ENCODE data around the gene CCDC71. TPM values are rescaled to one million over a fixed set of nuclear protein-coding genes. Genes with fewer than 3 reads are reported as not detected.

The CCDC71 gene
- 37.4 and 44.2 TPM in 2 replicates for total RNA-seq (2014; rRNA removed; shearing (Covaris generic))
- 1.9 and 2.6 TPM in 2 replicates for polyA plus RNA-seq (2016; fragmentation: Nextera tagmentation; extraction: Ambion mirVana)
- long read RNA-seq, result 0 reads

DNA sequence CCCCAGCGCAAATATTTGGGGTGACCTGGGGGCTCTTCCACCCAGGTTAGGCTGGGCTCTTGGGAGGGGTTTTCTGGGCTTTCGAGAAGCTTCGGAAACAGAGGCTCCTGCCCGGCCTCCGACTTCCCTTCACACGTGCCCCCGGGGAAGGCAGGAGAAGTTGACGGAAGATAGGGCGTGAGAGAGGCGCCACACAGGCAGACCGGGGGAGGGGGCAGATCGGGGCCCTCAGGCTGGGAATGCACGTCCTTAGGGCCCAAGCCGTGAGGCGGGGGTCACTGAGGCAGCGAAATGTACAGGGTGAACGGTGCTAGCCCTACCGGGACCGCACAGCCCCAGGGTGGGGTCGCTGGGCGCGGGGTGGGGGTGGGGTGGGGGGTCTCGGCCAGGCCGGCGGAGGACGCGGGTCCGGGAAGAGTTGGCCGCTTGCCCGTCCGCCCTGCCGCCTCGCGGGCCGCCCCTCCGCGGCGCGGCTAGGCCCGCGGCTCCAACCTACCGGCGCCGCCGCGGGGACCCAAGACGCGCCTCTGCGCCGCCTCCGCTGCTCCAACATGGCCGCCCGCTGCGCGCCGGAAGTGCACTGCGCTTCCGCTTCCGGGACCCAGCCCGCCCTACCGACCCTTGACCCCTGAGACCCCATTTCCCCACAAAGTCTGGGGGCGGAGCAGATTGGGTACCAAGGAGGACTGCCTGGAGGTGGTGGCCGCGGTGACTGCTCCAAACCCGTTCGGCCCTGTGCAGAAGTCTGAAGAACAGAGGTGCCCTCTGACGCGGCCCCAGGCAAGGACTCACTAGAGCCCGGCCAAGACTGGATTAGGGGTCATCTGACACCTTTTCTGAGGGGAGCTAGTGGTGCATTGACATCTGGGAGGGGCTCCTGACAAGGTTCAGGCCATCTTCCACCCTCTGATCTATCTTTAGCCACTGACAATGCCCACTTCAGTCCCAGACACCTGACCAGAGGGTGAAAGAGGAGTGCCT lies at the start of gene CCDC71:
CCDC71 (minus strand) TSS at position 561 of the 981 bp plus-strand sequence. CDS start 2,123 bp downstream, outside the sequence.
- Histone ChIP-seq H2AFZ (peak within 1 kb of the TSS; percentile 63), H3K27ac (ENCODE audit: low read depth) (peak within 1 kb of the TSS; percentile 66; the same call in 1 of the 2 replicates), H4K20me1 (replicated peaks; ENCODE audit: insufficient read depth) (peaks cover 10% of the 10 kb centered on the region), H3F3A (replicated peaks; ENCODE audit: low read depth) (no peaks in the 10 kb centered on the region), H3K4me3 (peak within 1 kb of the TSS; percentile 97), H3K9me2 (ENCODE audit: insufficient read depth) (peaks cover 8% of the 10 kb centered on the region; the same call in 1 of the 2 replicates), H3K4me1 (ENCODE audit: insufficient read depth) (peaks cover 14% of the 10 kb centered on the region), H3K79me2 (replicated peaks; ENCODE audit: insufficient read depth) (peaks cover 18% of the 10 kb centered on the region), H3K36me3 (ENCODE audit: insufficient read depth) (no peaks in the 10 kb centered on the region; the same call in 1 of the 2 replicates), H3K4me2 (peak within 1 kb of the TSS; percentile 99), H3K27me3 (ENCODE audit: insufficient read depth) (no peaks in the 10 kb centered on the region)
- no peaks in the 10 kb centered on the region for H3K9me3 Mint-ChIP-seq
- H3K27ac Mint-ChIP-seq, result peak within 1 kb of the TSS; percentile 94
- peak; percentile 92 for DNase-seq (ENCODE audit: low spot score)
- peaks cover 16% of the 10 kb centered on the region for H3K4me1 Mint-ChIP-seq
- H3K36me3 Mint-ChIP-seq (ENCODE audit: low read depth), result peaks cover 25% of the 10 kb centered on the region
- TF ChIP-seq, protein P1, sequence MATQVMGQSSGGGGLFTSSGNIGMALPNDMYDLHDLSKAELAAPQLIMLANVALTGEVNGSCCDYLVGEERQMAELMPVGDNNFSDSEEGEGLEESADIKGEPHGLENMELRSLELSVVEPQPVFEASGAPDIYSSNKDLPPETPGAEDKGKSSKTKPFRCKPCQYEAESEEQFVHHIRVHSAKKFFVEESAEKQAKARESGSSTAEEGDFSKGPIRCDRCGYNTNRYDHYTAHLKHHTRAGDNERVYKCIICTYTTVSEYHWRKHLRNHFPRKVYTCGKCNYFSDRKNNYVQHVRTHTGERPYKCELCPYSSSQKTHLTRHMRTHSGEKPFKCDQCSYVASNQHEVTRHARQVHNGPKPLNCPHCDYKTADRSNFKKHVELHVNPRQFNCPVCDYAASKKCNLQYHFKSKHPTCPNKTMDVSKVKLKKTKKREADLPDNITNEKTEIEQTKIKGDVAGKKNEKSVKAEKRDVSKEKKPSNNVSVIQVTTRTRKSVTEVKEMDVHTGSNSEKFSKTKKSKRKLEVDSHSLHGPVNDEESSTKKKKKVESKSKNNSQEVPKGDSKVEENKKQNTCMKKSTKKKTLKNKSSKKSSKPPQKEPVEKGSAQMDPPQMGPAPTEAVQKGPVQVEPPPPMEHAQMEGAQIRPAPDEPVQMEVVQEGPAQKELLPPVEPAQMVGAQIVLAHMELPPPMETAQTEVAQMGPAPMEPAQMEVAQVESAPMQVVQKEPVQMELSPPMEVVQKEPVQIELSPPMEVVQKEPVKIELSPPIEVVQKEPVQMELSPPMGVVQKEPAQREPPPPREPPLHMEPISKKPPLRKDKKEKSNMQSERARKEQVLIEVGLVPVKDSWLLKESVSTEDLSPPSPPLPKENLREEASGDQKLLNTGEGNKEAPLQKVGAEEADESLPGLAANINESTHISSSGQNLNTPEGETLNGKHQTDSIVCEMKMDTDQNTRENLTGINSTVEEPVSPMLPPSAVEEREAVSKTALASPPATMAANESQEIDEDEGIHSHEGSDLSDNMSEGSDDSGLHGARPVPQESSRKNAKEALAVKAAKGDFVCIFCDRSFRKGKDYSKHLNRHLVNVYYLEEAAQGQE (IDR thresholded peaks at IDR 0.05; ENCODE audit: unreplicated experiment), result no peak
- TF ChIP-seq, protein P2, sequence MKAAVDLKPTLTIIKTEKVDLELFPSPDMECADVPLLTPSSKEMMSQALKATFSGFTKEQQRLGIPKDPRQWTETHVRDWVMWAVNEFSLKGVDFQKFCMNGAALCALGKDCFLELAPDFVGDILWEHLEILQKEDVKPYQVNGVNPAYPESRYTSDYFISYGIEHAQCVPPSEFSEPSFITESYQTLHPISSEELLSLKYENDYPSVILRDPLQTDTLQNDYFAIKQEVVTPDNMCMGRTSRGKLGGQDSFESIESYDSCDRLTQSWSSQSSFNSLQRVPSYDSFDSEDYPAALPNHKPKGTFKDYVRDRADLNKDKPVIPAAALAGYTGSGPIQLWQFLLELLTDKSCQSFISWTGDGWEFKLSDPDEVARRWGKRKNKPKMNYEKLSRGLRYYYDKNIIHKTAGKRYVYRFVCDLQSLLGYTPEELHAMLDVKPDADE (IDR thresholded peaks at IDR 0.05), result peak; percentile 81
- no peak for TF ChIP-seq ZNF114 (CRISPR knock-in tag; IDR thresholded peaks at IDR 0.05)
- peak; percentile 67 for ATAC-seq
- H3K4me3 Mint-ChIP-seq, result peak within 1 kb of the TSS; percentile 96
- peaks cover 10% of the 10 kb centered on the region for H3K27me3 Mint-ChIP-seq (ENCODE audit: insufficient read depth, low read depth, poor library complexity)

DNA sequence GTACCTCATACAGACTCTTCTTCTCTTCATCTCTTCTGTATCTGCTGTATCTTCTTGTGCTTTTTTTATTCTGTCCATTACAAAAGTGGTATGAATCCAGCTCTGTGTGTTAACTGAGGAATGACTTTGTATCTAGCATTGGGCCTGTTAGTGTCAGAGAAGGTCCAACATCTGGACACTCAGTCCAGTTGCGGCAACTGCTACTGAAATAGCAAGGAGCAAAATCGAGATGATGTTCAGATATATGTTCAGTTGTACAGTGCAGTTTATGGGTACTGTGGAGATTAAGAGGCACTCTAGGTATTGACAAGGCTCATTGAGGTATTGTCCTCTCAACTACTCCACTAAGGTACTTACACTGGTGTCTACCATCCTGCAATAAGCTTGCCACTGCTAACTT lies 47.9 kb upstream of the CCDC71 start:
- H3K27ac Mint-ChIP-seq, result no peak overlapping the region
- H3F3A ChIP-seq (replicated peaks; ENCODE audit: low read depth), result no peaks in the 10 kb centered on the region
- peaks cover 9% of the 10 kb centered on the region for H3K36me3 Mint-ChIP-seq (ENCODE audit: low read depth)

More for the DNA sequence above, 47.9 kb upstream of the CCDC71 start:
- Mint-ChIP-seq H3K4me3 (no peak overlapping the region), H3K4me1 (no peaks in the 10 kb centered on the region), H3K9me3 (peaks cover 47% of the 10 kb centered on the region), H3K27me3 (ENCODE audit: insufficient read depth, low read depth, poor library complexity) (no peaks in the 10 kb centered on the region)
- Histone ChIP-seq H3K36me3 (ENCODE audit: insufficient read depth) (no peaks in the 10 kb centered on the region; the same call in 1 of the 2 replicates), H2AFZ (no peak overlapping the region), H3K4me1 (ENCODE audit: insufficient read depth) (no peaks in the 10 kb centered on the region), H3K27ac (ENCODE audit: low read depth) (no peak overlapping the region), H3K27me3 (ENCODE audit: insufficient read depth) (no peaks in the 10 kb centered on the region), H4K20me1 (replicated peaks; ENCODE audit: insufficient read depth) (no peaks in the 10 kb centered on the region), H3K79me2 (replicated peaks; ENCODE audit: insufficient read depth) (no peaks in the 10 kb centered on the region), H3K4me3 (no peak overlapping the region), H3K9me2 (ENCODE audit: insufficient read depth) (peaks cover 4% of the 10 kb centered on the region; the same call in 1 of the 2 replicates), H3K4me2 (no peak overlapping the region)
- ATAC-seq, result no peak
- no peak for DNase-seq (ENCODE audit: low spot score)
- no peak for TF ChIP-seq NANOG (IDR thresholded peaks at IDR 0.05; ENCODE audit: borderline replicate concordance)
- TF ChIP-seq, protein P1 (IDR thresholded peaks at IDR 0.05; ENCODE audit: unreplicated experiment), result no peak
- TF ChIP-seq EZH2 (IDR thresholded peaks at IDR 0.05; ENCODE audit: low read depth, unreplicated experiment), result no peak
- TF ChIP-seq, protein P3, sequence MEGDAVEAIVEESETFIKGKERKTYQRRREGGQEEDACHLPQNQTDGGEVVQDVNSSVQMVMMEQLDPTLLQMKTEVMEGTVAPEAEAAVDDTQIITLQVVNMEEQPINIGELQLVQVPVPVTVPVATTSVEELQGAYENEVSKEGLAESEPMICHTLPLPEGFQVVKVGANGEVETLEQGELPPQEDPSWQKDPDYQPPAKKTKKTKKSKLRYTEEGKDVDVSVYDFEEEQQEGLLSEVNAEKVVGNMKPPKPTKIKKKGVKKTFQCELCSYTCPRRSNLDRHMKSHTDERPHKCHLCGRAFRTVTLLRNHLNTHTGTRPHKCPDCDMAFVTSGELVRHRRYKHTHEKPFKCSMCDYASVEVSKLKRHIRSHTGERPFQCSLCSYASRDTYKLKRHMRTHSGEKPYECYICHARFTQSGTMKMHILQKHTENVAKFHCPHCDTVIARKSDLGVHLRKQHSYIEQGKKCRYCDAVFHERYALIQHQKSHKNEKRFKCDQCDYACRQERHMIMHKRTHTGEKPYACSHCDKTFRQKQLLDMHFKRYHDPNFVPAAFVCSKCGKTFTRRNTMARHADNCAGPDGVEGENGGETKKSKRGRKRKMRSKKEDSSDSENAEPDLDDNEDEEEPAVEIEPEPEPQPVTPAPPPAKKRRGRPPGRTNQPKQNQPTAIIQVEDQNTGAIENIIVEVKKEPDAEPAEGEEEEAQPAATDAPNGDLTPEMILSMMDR (conservative IDR thresholded peaks at IDR 0.05; ENCODE audit: low read depth in 2 of 2), result no peak
- TF ChIP-seq ZNF114 (CRISPR knock-in tag; IDR thresholded peaks at IDR 0.05), result no peak
- no peak for TF ChIP-seq EZH2phosphoT487 (IDR thresholded peaks at IDR 0.05; ENCODE audit: unreplicated experiment)
- TF ChIP-seq ZNF331 (CRISPR knock-in tag; IDR thresholded peaks at IDR 0.05; ENCODE audit: low read depth), result no peak
- TF ChIP-seq, protein P2 (IDR thresholded peaks at IDR 0.05), result no peak

Measured in GM23338 (cell line).